Activated effector memory CD4-positive, alpha-beta T cell treated with Interleukin-2 at 50 U/mL for 16 hours (primary cell): ENCODE measurements around the gene PDE4C.
"Not testable (repeated sequence)": the region's sequence is repeated elsewhere in the genome, so short reads cannot be mapped to it uniquely, and the experiment has no call there.

ENCODE experiments used
- DNase-seq: peaks from one replicate; pipeline ENCODE4 v3.0.0-alpha.2; 2020

PDE4C gene

DNA sequence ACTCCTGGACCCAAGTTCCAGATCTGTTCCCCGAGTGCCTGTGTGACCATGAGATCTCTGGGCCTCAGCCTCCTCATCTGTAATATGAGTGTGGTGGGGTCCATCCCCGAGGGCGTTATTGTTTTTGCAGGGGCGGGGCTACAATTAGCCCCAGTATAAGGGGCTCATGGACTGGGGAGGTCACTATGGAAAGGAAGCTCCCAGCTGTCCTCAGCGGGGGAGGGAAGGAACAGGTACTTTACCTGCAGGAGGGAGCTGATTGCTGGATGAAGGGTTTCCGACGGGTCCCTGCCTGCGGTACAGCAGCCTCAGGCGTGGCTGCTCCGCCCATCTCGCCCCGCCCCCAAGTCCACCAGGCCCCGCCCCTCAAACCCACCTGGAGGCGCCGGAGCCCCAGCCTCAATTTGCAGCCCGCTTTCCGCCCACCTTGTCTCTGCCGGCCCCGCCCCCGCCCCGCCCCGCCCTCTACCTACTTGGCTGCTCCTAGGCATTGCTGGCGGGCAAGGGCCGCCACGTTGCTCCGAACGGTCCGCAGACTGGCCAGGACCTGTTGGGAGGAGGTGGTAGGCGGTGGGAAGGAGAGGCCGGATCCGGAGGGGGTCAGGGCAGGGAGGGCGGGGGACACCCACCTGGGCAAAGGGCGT, 5.5 kb downstream of the PDE4C start:
- no peak for DNase-seq

DNA sequence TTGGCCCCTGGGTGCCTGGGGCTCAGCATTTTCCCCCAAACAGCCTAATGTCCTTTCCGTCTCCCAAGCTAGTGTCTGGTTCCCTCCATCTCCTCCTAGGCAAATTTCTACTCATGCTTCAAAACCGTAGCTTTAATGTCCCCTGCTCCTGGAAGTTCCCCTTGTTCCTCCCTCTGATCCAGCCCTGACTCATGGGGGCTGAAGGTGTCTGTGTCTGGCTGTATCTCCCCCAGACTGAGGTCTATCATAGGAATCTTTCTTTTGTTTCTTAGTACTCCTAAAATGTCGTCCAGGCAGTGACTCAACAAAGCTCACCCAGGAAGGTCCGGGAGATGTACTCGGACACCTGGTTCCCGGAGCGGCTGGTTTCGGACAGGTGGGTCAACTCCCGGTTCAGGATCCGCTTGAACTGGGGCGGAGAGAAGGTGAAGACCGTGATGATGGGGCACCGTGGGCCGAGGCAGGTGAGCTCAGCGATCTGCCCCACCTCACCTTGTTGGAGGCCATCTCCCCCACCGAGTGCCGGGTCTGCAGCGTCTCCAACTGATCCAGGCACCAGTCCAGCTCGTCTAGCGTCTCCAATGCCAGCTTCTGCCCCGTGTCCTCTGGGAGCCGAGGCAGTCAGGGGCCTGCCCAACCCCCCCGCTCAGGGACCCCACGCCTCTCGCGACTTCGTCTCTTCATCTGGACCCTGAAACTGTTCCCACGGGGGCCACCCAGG, 6.2 kb downstream of the PDE4C start:
- DNase-seq: no peak

DNA sequence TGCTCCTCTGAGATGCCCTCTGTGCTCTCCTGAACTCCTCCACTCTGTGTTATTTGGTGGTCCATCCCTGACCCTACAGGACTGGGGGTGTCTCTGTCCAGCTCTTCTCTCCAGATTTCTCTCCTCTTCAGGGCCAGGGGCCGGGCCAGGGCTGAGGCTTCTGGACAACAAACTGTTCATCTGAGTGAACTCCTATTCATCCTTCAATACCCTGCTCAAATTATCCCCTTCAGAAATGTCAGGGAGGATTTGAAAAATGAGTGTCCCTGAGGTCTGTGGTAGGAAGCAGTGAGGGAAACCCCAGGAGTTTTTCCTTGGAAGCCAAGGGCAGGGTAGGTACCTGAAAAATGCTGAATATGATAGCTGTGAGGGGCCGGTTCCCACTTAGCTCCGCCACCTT, 7.6 kb downstream of the PDE4C start:
- DNase-seq: no peak

DNA sequence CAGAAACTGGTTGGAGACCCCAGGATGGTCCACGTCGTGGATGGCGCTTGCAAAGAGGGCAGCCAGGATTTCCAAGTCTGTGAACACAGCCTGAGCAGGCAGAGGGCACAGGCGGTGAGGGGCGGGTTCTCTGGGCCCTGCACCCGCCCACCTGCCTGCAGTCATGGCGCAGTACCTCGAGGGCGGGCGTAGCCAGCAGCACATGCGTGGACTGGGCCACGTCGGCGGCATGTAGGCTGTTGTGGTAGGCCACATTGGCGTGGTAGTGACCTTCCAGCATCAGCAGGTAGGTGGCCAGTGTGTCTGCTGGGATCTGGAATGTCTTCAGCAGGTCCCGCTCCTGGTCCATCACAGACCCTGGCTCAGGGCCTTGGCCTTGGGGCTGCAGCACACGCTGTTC, 8.1 kb downstream of the PDE4C start:
- DNase-seq: no peak

DNA sequence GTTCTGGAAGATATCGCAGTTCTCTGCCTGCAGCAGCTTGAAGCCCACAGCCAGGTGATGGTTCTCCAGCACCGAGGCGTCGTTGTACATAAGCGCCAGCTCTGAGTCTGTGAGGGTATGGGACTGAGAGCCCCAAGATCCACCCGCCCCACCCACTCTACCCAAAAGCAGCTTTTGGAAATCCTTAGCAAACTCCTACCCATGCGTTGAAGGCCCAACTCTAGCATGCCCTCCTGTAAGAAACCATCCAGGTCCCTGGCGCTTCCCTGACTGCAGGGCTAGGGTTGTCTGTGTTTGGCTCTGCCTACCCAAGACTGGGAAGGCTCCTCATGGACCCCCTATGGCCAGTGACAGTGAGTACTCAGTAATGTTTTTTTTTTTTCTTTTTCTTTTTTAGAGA, 9.4 kb downstream of the PDE4C start:
- DNase-seq: no peak

DNA sequence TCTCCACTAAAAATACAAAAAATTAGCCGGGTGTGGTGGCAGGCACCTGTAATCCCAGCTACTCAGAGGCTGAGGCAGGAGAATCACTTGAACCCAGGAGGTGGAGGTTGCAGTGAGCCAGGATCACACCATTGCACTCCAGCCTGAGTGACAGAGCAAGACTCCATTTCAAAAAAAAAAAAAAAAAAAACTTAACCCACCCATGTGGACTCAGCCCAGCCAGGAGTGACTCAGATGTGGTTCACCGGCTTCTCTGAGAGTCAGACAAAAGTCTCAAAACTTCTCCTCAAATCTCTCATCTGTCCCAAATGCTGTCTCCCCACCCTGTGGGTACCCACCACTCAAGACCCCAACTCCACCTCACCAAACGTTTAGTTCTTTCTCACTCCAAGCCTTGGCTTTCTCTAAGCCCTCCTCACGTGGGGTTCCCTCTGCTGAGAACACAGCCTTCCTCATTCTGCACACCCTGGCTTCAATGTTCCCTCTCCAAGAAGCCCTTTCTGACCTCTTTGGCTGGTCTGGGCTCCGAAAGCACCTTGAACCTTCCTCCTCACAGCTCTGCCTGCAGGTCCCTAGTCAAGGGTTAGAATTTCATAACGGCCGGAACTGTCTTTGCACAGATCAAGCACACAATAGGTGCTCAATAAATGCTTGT, 11.3 kb downstream of the PDE4C start:
- DNase-seq: no peak

DNA sequence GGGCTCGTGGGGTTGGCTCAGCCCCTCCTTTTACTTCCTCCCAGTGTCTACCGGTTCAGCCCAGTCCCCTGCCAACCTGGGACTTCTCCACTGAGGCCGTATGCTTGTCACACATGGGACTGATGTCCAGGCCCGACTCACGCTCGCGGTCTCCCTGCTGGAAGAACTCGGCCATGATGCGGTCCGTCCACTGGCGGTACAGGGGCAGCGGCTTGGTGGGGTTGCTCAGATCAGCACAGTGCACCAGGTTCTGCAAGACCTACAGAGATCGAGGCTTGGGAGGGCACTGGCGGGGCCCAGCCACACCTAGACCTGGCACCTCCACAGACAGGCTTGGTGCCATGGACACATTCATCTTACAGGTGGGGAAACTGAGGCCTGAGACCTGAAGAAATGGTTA, 14.6 kb downstream of the PDE4C start:
- no peak for DNase-seq

DNA sequence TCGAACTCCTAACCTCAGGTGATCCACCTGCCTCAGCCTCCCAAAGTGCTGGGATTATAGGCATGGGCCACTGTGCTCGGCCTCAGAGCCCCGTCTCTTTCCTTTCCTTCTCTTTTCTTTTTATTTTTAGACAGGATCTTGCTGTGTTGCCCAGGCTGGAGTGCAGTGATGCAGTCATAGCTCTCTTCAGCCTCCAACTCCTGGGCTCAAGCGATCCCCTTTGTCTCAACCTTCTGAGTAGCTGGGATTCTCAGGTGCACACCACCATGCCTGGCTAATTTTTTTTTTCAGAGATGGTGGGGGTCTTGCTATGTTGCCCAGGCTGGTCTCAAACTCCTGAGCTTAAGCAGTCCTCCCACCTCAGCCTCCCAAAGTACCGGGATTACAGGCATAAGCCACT, 16.3 kb downstream of the PDE4C start:
- not testable (repeated sequence) for DNase-seq

DNA sequence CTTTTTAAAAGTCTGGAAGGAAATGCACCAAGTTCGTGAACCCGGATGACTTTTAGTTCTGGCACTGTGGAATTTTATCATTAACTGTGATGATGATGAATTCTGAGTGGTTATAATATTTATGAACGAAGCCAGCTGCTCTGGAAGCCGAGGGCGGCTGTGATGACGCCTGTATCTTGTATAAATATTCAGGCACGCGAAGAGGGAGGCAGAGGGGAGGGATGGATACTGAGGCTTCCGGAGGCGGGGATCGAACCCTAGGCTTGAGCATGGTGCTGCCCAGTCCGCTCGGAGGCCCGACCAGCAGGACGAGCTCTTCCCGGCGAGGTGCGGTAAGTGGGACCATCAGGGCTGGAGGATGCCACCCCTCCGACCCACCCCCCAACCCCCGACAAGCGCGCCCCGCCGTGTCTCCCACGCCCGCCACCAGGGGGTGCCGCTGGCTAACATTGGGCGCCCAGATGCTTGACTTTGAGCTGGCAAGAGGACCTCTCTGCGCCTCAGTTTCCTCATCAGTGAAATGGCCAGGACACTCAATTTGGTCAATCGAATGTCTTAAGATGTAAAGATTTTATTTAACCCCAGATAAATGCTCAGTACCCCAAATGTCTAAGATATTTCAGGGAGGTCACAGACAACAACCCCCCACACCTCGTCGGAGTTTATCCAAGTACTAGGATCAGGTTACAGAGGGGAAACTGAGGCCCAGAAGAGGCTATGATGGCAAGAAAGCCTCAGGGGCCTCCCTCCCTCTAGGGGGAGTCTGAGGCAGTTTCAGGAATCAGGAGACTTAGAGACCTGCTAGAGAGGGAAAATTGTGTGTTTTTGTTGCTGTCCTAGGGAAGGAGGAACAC, 17.9 kb downstream of the PDE4C start:
- no peak for DNase-seq

DNA sequence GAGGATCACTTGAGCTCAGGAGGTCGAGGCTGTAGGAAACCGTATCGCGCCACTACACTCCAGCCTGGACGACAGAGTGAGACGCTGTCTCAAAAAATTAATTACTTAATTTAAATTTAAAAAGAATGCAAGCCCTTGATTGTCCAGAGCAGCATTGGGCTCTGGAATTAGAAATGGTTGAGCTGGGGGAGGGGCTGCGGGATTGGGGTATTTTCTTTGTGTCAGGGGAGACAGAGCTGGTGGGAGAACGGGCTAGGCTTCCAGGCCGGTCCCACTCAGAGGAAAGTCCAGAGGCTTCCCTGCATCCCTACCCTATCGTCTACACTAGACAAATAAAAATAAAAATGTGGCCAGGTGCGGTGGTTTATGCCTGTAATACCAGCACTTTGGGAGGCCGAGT, 20.2 kb downstream of the PDE4C start:
- no peak for DNase-seq

DNA sequence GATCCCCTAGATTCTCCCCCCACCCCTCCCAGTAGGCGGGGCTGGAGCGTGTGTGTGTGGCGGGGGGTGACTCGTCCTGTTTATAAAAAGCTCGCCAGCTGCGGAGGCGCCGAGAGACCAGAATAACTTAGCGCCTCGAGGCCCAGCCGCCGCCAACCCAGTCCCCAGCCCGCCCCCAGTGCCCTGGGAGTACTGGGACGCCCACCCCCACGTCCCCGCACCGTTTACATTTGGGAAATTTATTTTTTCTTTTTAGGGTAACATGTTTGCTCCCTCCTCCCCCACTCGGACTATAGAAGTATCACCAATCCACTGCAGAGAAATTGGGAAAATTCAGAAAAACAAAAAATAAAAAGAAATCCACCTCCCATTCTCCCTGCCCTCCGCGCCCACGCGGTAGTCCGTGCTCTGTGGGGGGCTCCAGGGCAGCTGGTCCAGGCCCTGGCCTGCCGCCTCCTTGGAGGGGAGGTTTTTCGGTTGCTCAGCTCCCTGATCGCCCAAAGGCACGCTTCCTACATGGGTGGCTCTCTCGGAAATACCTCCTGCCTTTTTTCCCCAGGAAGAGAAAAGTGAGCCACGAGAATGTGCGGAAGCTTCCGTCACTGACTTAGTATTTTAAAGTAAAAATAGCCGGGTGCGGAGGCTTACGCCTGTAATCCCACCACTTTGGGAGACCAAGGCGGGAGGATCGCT, 20.9 kb downstream of the PDE4C start:
- peak; percentile 39 for DNase-seq

DNA sequence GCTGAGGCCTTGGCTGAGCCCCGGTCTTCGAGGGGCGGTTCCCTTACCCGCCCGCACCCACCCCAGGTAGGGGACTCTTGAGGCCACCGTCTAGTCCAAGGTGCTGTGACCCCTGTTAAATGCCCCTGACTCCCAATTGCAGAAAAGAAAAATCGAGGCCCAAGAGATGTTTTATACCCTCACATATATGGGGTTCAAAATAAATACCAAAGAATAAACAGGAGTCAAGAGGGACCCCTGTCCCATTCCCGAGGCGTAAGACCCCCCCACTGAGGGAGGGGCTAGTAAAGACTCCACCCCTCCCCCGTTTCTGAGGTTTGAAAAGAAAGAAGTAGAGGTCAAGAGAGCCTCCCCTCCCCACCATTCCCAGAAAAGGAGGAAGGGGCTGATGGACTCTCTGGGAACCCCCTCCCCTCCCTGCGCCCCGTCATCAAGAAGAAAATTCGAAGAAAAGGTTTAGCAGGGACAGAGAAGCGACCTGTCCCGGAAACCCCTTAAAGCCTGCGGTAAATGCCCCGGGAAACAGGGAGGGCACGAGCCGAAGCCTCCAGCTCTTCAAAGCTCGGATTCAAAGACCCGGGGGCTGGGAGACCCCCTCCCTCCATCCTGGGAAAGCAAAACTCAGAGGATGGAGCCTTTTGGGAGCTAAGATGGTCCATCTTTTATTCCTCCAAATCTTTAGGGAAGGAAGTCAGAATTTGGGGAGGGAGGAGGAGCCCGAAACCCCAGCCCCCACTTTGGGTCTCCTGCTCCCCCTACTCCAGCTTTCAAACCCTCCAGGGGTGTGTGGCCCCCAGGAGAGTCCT, 21.6 kb downstream of the PDE4C start:
- no peak for DNase-seq

DNA sequence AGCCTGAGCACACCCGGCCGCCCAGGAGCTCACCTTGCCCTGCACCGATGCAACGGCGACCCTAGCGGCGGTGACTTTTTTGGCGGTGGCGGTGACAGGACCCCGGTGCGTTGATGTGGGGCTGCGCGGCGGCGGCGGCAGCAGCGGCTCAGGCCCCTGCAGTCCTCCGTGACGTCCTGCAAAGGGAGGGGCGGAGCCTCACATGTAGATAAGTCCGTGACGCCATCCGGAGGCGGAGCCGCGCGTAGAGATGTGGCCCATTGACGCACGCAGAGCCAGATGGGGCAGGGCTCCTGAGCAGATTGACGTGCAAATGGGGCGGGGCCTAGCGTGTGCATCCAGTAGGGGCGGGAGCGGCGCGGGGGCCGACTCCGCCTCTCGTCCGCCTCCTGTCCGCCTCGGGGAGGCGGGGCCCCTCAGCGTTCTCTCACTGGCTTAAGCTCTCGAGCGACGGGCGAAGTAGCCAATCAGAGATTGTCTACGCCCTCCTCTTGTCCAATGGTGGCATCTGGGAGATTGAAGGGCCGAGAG, 22.3 kb downstream of the PDE4C start, which contains the start of gene RAB3A:
RAB3A (minus strand) TSS at position 180 of the 531 bp plus-strand sequence. CDS start 1,302 bp downstream, outside the sequence.
- peak; percentile 99 for DNase-seq

DNA sequence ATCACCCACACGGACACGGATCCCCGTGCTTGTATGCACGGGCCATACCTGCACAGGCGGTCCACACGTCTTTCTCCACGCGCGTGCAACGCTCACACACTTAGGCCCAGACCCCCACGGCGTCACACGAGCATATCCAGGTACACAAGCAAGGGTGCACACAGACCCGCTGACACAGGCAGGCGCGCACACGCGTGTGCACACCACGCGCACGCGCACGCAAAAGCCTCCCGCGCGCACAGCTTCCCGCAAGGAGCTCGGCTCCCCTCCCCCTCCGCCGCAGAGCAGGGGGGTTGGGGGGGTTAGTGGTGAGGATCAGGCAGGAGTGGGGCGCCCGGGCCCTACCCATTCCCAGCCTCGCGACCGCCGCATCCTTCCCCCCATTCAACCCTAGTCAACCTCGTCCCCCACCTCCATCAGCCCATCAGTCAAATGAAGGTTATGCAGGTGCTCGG, 22.8 kb downstream of the PDE4C start:
- no peak for DNase-seq

DNA sequence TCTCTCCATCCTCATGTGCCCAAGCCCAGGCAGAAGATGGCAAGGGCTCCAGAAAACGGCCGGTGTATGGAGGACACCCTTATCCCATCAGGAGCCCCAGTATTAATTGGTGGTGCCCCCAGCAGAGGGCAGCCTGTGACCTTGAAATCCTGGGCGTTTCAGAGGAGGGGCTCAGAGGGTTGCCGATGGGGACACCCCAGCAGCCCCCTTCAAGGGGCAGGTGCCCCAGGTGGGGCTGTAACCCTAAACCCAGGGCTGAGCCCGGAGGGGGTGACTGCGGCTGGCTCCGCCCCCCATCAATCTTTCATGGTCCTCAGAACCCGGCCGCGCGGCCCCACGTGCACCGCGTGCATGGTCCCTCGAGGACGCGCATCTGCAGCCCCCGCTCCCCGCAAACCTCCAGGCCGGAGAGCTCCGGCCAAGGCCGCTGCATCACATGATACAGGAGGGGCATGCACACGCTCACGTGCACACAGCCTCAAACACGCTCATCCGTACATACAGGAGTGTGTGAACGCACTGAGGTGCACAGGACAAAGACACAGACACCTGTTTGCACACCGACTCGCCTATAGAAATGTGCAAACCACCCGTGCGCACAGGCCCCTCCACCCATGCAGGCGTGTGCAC, 23.3 kb downstream of the PDE4C start:
- DNase-seq: no peak

DNA sequence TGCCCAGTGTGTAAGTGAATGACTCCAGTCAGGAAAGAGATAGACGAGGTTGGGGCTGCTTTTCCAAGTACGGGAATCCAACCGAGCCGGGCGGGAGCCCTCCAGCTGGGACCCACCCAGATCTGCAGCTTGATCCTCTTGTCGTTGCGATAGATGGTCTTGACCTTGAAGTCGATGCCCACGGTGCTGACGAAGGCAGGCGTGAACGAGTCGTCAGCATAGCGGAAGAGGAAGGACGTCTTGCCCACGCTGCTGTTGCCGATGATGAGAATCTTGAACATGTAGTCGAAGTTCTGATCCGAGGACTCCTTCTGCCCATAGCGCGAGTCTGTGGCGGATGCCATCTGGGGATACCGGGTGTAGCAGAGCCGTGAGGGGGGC, 23.9 kb downstream of the PDE4C start:
- DNase-seq: no peak

DNA sequence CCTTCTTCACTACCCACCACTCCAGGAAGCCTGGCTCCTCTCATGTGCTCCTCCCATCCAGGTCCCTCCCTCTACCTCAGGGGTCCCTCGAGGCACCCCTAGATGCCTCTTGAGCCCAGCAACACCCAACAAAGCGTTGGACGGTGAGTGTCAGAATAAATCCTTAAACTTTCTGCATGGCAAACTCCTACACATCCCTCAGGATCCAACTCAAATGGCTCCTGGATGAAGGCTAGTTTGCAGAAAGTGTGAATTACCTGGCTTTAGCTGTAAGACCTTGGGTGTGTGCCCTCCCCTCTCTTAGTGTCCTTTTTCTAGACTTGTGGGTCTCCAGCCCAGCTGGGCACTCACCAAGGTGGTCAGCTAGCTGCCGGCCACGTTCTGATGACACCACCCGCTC, 27.9 kb downstream of the PDE4C start:
- no peak for DNase-seq

DNA sequence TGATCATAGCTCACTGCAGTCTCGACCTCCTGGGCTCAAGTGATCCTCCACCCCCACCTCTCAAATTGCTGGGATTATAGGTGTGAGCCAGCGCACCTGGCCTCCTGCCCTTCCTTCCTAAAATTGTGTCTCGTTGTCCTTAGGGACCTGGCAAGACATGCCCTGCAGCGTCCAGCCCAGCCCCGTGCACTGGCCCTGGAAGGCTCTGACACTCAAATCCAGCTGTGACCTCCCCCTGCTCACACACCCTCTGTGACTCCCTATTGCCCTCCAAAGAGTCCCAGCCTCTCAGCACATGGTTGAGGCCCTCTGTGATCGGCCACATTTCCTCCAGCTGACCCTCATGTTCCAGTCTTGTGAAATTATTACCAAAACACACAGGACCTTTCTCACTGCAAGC, 28.3 kb downstream of the PDE4C start:
- DNase-seq: no peak

DNA sequence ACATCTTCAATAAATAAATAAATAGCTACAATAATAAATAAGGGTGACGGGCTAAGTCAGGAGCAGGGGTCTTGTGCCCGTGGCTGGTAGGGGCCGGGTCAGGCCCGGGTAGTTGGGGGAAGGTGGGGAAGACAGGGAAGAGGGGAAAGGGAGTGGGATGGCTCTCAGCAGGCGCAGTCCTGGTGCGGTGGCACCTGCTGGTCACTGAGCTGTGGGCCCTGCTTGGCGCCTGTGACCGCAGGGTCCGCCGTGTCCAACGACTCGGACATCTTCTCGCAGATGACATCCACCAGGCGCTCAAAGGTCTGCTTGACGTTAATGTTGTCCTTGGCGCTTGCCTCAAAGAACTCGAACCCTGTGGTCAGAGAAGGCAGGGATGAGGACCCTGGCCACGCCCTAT, 28.9 kb downstream of the PDE4C start:
- no peak for DNase-seq

DNA sequence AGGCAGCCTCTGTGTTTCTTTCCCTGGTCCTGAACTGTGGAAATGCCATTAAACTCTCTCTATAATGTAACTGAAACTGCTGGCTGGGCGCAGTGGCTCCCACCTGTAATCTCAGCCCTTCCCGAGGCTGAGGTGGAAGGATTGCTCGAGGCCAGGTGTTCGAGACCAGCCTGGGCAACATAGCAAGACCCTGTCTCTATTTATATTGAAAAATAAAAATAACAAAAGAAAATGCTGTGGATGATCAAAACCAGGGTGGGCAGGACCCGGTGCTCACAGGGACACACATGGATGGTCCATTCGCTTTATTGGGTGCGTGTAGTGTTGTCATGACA, 29.8 kb downstream of the PDE4C start:
- DNase-seq: no peak
